ENCODE results near the gene ABCB8. TPM values are rescaled to one million over a fixed set of nuclear protein-coding genes. Genes with fewer than 3 reads are reported as not detected.
A peak's percentile ranks its signal among the peaks of the same experiment; 100 is the strongest.

The ABCB8 gene
- total RNA-seq, 2 donors from 2014 or later = 20.1 to 21.6 TPM

- ATAC-seq = no peak
- intact Hi-C loops (cut with DNase I) = no loop called here
- no peak for DNase-seq
Measured at GRCh38 chr7:150996376-150997074, 31.7 kb upstream of the ABCB8 start.

DNA sequence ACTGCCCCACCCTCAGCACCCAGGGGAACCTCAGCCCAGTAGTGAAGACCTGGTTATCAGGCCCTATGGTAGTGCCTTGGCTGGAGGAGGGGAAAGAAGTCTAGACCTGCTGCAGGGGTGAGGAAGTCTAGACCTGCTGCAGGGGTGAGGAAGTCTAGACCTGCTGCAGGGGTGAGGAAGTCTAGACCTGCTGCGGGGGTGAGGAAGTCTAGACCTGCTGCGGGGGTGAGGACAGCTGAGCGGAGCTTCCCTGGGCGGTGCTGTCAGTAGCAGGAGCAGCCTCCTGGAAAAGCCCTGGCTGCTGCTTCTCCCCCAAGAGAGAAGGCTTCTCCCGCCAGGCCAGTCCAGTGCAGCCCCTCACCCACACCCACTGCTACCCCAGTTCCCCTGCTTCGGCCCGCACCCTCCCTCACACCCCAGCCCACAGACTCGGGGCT is 31.2 kb upstream of the ABCB8 start:
- ATAC-seq (no peak), DNase-seq (no peak)
- intact Hi-C loops (cut with DNase I) = no loop called here

GRCh38 chr7:150997817-150998216 is 30.4 kb upstream of the ABCB8 start:
- ATAC-seq (no peak), DNase-seq (no peak)
- intact Hi-C loops (cut with DNase I) = no loop called here

- DNase-seq (no peak), ATAC-seq (no peak)
- intact Hi-C loops (cut with DNase I) = no loop called here
Measured at GRCh38 chr7:150998341-150998740, 29.9 kb upstream of the ABCB8 start.

- ATAC-seq (no peak), DNase-seq (no peak)
- intact Hi-C loops (cut with DNase I) = no loop called here
Measured at GRCh38 chr7:150999001-150999400, 29.2 kb upstream of the ABCB8 start.

- intact Hi-C loops (cut with DNase I) = no loop called here
- DNase-seq (no peak), ATAC-seq (no peak)
Measured at GRCh38 chr7:150999497-151000230, 28.6 kb upstream of the ABCB8 start.

DNA sequence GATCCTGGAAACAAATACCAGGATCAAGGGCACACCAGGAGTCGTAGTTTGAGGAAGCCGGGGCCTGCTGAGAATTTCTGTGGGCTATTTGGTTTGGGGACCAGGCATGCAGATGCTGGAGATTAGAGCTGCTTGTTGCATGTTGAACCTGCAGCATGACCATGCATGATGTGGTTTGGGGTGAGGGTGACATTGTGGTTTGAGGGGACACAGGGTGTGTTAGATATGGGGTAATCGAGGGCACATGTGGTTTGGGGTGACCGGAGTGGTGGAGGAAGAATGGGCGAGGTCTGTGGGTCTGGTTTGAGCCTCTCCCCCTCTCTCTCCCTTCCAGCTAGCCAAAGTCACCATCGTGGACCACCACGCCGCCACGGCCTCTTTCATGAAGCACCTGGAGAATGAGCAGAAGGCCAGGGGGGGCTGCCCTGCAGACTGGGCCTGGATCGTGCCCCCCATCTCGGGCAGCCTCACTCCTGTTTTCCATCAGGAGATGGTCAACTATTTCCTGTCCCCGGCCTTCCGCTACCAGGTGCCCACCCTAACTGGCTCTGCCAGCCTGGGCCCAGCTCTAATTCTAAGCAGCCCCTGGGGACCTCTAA is 27.3 kb upstream of the ABCB8 start:
- ATAC-seq (no peak), DNase-seq (no peak)
- intact Hi-C loops (cut with DNase I) = no loop called here

DNA sequence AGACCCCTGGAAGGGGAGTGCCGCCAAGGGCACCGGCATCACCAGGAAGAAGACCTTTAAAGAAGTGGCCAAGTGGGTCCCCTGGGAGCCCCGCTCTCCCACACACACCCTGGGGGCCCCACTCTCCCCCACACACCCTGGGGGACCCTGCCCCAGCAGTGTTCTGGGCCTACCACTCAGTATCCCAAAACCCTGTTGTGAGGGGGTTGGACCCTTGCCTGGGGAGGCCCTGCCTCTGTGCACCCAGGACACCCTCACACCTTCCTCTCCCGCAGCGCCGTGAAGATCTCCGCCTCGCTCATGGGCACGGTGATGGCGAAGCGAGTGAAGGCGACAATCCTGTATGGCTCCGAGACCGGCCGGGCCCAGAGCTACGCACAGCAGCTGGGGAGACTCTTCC is 26.7 kb upstream of the ABCB8 start:
- intact Hi-C loops (cut with DNase I) = no loop called here
- ATAC-seq = no peak

GRCh38 chr7:151003572-151003971 is 24.7 kb upstream of the ABCB8 start:
- ATAC-seq (no peak), DNase-seq (no peak)
- intact Hi-C loops (cut with DNase I) = no loop called here

More for the DNA sequence above, 26.7 kb upstream of the ABCB8 start:
- no peak for DNase-seq

DNA sequence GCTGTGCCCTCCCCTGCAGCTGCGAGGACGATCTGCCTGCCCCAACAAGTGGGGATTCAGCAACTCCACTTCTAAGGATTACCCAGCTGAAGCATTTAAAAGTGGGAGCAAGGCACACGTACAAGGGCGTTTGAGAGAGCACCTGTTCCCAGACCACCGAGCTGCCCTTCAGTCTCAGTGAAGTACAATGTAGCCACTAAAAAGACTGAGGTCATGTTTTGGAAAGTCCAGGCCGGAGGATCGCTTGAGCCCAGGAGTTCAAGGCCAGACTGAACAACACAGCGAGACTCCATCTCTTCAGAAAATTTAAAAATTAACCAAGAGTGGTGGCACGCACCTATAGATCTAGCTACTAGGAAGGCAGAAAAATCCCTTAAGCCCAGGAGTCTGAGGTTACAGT is 22.7 kb upstream of the ABCB8 start:
- intact Hi-C loops (cut with DNase I) = no loop called here
- ATAC-seq = no peak
- no peak for DNase-seq

DNA sequence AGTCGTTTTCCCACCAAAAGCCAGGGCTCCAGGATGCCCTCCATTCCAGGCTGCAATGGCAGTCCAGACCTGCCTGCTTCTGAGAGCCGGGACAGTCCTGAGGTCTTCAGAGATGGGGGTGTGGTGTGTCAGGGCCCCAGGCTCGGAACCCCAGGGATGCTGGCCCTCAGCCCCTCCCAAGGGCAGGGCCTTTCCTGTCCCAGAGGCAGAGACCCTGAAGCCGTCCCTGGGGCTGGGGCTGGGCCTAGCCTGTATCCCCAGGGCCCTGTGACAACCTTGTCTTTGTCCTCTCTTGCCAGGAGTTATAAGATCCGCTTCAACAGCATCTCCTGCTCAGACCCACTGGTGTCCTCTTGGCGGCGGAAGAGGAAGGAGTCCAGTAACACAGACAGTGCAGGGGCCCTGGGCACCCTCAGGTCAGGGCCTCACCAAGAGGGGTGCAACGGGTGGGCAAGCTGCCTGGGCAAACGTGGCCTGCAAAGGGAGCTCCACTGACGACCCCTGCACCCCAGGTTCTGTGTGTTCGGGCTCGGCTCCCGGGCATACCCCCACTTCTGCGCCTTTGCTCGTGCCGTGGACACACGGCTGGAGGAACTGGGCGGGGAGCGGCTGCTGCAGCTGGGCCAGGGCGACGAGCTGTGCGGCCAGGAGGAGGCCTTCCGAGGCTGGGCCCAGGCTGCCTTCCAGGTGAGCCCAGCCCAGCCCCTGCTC is 21.5 kb upstream of the ABCB8 start:
- no peak for DNase-seq
- intact Hi-C loops (cut with DNase I) = no loop called here
- no peak for ATAC-seq

DNA sequence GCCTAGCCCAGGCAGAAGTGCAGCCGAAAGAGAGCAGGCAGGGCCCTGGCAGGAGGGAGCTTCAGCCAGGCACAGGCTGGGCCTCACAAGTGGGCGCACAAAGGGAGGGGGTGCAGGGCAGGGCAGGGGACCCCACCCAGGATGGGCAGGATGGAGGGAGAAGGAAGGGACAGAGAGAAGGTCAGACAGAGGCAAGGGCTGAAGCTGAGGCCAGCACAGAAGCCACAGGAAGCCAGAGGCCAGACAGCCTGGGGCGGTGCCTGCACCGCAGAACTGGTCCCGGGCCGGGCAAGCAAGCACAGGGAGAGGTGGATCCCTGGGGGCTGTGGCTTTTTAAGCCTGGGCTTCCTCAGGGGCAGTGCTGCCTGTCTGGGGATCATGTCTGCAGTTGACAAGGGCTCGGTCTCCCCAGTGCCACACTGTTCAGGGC is 20.8 kb upstream of the ABCB8 start:
- DNase-seq (peak; percentile 68), ATAC-seq (peak in 1 of 2 donors; percentile 45)
- intact Hi-C loops (cut with DNase I) = no loop called here

DNA sequence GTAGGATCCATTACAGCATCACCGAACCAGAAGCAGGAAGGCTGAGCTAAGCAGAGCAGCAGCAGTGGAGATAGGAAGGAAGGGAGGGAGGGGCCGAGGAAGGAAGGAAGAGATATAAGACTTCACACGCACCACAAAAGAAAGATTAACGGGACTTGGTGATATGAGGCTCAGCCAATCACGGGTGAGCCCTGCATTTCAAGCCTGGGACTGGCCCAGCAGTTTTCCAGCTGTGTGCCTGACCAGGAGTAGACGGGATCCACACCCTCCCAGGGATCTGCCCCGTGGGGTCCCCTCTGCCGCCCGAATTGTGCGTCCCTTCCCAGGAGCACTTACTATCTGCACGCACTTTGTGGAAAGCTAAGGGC is 20.1 kb upstream of the ABCB8 start:
- DNase-seq (peak; percentile 63), ATAC-seq (peak; percentile 43 to 56)
- intact Hi-C loops (cut with DNase I) = no loop called here

DNA sequence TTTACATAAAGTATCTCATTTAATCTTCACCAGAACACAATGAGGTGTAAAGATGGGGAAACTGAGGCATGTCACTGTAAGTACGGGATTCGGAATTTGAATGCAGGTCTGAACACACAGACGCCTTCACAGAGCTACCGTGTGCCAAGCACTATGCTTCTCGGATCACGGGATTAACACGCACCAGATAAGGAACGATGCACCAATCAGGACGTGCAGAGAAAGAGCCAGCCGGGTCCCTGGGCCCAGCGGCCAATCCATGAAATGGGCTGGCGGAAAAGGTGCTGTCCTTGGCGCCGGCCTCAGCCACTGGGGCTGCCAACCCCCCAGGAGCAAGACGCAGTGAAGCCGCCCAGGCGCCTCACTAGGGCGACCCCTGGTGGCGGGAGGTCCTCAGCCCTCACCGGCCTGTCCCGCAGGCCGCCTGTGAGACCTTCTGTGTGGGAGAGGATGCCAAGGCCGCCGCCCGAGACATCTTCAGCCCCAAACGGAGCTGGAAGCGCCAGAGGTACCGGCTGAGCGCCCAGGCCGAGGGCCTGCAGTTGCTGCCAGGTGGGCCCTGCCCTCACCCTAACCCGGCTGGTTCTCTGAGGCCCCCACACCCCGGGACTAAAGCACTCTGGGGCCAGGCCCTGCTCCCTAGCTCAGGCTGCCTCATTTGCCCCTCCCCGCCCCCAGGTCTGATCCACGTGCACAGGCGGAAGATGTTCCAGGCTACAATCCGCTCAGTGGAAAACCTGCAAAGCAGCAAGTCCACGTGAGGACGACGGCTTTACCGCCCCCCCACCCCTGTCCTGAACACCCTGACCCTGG is 19.5 kb upstream of the ABCB8 start:
- DNase-seq = peak; percentile 85
- intact Hi-C loops (cut with DNase I) = no loop called here
- peak; percentile 75 to 76 for ATAC-seq

- intact Hi-C loops (cut with DNase I) = no loop called here
- ATAC-seq (no peak), DNase-seq (no peak)
Measured at GRCh38 chr7:151009327-151010036, 18.8 kb upstream of the ABCB8 start.

DNA sequence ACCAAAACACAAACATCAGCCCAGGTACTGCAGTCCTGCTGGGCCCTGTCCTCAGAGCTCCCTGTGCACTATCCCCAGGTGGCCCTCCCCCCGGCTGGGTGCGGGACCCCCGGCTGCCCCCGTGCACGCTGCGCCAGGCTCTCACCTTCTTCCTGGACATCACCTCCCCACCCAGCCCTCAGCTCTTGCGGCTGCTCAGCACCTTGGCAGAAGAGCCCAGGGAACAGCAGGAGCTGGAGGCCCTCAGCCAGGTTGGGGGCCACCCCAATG is 18.3 kb upstream of the ABCB8 start:
- ATAC-seq = no peak
- no peak for DNase-seq

DNA sequence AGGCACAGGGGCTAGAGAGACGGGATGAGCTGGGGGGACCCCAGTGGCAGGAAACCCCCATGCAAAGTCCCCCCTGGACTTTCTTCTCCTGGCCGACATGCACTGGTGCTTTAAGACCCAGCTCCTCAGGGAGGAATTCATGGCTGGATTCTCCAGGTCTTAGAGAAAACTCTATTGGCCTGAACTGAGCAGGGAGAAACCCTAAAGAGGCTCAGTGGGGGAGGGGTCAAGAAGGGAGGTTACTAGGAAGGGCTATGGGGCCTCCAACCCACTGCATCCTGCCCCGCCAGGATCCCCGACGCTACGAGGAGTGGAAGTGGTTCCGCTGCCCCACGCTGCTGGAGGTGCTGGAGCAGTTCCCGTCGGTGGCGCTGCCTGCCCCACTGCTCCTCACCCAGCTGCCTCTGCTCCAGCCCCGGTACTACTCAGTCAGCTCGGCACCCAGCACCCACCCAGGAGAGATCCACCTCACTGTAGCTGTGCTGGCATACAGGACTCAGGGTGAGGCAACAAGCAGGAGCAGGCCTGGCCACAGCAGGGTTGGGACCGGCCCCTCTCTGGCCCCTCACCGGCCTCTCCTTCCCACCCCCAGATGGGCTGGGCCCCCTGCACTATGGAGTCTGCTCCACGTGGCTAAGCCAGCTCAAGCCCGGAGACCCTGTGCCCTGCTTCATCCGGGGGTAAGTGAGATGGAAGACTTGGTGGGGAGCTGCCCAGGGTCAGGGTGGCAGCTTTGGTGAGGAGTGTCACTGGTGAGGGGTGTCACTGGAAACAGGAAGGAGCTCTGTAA is 17.7 kb upstream of the ABCB8 start:
- no peak for ATAC-seq
- intact Hi-C loops (cut with DNase I) = no loop called here
- DNase-seq = no peak

More for the DNA sequence above, 18.3 kb upstream of the ABCB8 start:
- intact Hi-C loops (cut with DNase I) = no loop called here

DNA sequence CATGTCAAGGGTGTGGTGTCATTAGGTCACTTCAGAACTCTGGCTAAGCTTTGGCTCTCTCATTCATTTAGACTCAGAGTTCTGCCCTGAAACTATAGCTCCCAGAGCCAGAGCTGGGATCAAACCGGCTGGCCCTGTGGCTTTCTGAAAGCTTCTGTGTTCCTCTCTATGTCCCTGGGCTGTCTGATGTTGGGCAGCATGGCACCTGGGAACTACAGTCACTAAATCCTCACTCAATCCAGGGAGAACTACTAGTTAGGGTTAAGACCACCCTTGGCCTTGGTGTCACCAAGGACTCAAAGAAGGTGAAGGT is 17.2 kb upstream of the ABCB8 start:
- ATAC-seq (no peak), DNase-seq (no peak)
- intact Hi-C loops (cut with DNase I) = no loop called here
